Activated CD8-positive, alpha-beta T cell treated with anti-CD3 and anti-CD28 coated beads for 36 hours (primary cell): ENCODE results near the gene SEC61B. TPM values are rescaled to one million over a fixed set of nuclear protein-coding genes. Genes with fewer than 3 reads are reported as not detected.
A peak's percentile ranks its signal among the peaks of the same experiment; 100 is the strongest.

ENCODE experiments used
- ATAC-seq: fragments of 200-7000 bp; cut with Tn5 transposase; one replicate; pipeline ENCODE4 v1.10.0; 2021; ENCODE audit warnings: mild to moderate bottlenecking, moderate library complexity
- CTCF ChIA-PET: fragments of 350-600 bp; sonication (Branson Sonifier 250); formaldehyde crosslinking; loops from one replicate; lab custom pipeline; 2021; ENCODE audit warnings: antibody characterized with exemption; lab: Charles Lee
- POLR2A ChIA-PET: fragments of 350-600 bp; sonication (Branson Sonifier 250); formaldehyde crosslinking; loops from one replicate; lab custom pipeline; 2021; ENCODE audit warnings: antibody characterized with exemption; lab: Charles Lee
- DNase-seq: peaks from one replicate; pipeline ENCODE4 v3.0.0-alpha.2; 2020
- H3K27ac Mint-ChIP-seq: one replicate; pipeline ENCODE4 v1.8.0; 2021; ENCODE audit warnings: mild to moderate bottlenecking, mixed read lengths
- H3K27me3 Mint-ChIP-seq: one replicate; pipeline ENCODE4 v1.8.0; 2021; ENCODE audit warnings: mixed read lengths
- H3K36me3 Mint-ChIP-seq: one replicate; pipeline ENCODE4 v1.8.0; 2021; ENCODE audit warnings: low read depth, mixed read lengths
- H3K4me1 Mint-ChIP-seq: one replicate; pipeline ENCODE4 v1.8.0; 2021; ENCODE audit warnings: low read depth, mixed read lengths
- H3K4me3 Mint-ChIP-seq: one replicate; pipeline ENCODE4 v1.8.0; 2021; ENCODE audit warnings: mild to moderate bottlenecking, moderate library complexity, mixed read lengths
- H3K9me3 Mint-ChIP-seq: one replicate; pipeline ENCODE4 v1.8.0; 2021; ENCODE audit warnings: mixed read lengths
- intact Hi-C: fragments of 100-400 bp; cut with micrococcal nuclease; formaldehyde crosslinking; loops from one replicate; pipeline ENCODE4 v1.10.0; 2022
- total RNA-seq, 2 experiments: library from RNA; stranded (reverse); gene quantifications; one replicate each; pipeline ENCODE4 v1.2.3, GENCODE V29; 2021
- TF ChIP-seq, protein P1 (sequence below): fragments of 200-600 bp; IDR thresholded peaks from one replicate; pipeline ENCODE4 v1.8.0; 2022; ENCODE audit warnings: antibody characterized with exemption, mild to moderate bottlenecking

SEC61B gene
- total RNA-seq, 2 experiments from 2014 or later, result 140 to 149 TPM

DNA sequence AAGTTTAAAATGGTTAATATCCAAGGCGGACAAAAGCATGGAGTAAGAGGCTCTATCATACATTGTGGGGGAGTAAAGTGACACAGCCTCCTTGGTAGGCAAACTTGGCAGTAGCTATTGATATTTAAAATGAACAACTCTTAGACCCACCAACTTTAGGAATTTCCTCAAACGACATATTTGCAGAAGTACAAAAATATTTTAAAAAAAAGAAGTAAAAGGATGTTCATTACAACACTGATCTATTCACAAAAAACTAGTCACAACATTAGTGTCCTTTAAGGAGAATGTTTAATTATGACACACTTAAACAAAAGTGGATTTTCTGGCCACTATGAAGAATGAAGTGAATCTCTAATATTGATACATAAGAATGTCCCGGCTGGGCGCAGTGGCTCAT is 2.1 kb upstream of the SEC61B start:
- CTCF ChIA-PET, result interaction anchor here (1.6 to 5.8 kb wide), 2 partner anchors 12 to 35 kb away, joined by 8 to 72 read pairs; no protein-coding TSS in a partner anchor
- POLR2A ChIA-PET, result interaction anchor here (1.5 kb wide), 1 partner anchor 35 kb away, joined by 3 read pairs; no protein-coding TSS in a partner anchor
- peaks cover 59% of the 10 kb centered on the region for H3K4me1 Mint-ChIP-seq

GRCh38 chr9:99221266-99221620 is 839 bp upstream of the SEC61B start:
- Mint-ChIP-seq H3K9me3 (no peaks in the 10 kb centered on the region), H3K4me3 (peak overlapping the region; percentile 99), H3K36me3 (peaks cover 59% of the 10 kb centered on the region), H3K4me1 (peaks cover 65% of the 10 kb centered on the region), H3K27ac (peak overlapping the region; percentile 86), H3K27me3 (no peaks in the 10 kb centered on the region)
- ChIA-PET CTCF (interaction anchor here (0.6 to 5.8 kb wide), 5 partner anchors 11 to 58 kb away, joined by 3 to 72 read pairs (median 7); no protein-coding TSS in a partner anchor), POLR2A (interaction anchor here (0.6 to 2.2 kb wide), 8 partner anchors 10 to 53 kb away, joined by 3 to 8 read pairs (median 3); no protein-coding TSS in a partner anchor)
- TF ChIP-seq, protein P1, sequence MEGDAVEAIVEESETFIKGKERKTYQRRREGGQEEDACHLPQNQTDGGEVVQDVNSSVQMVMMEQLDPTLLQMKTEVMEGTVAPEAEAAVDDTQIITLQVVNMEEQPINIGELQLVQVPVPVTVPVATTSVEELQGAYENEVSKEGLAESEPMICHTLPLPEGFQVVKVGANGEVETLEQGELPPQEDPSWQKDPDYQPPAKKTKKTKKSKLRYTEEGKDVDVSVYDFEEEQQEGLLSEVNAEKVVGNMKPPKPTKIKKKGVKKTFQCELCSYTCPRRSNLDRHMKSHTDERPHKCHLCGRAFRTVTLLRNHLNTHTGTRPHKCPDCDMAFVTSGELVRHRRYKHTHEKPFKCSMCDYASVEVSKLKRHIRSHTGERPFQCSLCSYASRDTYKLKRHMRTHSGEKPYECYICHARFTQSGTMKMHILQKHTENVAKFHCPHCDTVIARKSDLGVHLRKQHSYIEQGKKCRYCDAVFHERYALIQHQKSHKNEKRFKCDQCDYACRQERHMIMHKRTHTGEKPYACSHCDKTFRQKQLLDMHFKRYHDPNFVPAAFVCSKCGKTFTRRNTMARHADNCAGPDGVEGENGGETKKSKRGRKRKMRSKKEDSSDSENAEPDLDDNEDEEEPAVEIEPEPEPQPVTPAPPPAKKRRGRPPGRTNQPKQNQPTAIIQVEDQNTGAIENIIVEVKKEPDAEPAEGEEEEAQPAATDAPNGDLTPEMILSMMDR, result no peak
- intact Hi-C loops, result loop anchor here (5.0 kb wide), 1 partner anchor 39 kb away; no protein-coding TSS in a partner anchor
- ATAC-seq, result no peak
- DNase-seq, result no peak

More for the DNA sequence above, 2.1 kb upstream of the SEC61B start:
- no peak for ATAC-seq
- intact Hi-C loops, result loop anchor here (5.0 kb wide), 1 partner anchor 38 kb away; no protein-coding TSS in a partner anchor
- peak overlapping the region; percentile 36 for H3K27ac Mint-ChIP-seq
- H3K9me3 Mint-ChIP-seq, result no peaks in the 10 kb centered on the region
- no peak for DNase-seq
- no peaks in the 10 kb centered on the region for H3K27me3 Mint-ChIP-seq
- H3K4me3 Mint-ChIP-seq, result peak overlapping the region; percentile 54
- peaks cover 65% of the 10 kb centered on the region for H3K36me3 Mint-ChIP-seq
- TF ChIP-seq, protein P1, result no peak

GRCh38 chr9:99222416-99223270 is 561 bp downstream of the SEC61B start:
- H3K27me3 Mint-ChIP-seq, result no peaks in the 10 kb centered on the region
- peaks cover 60% of the 10 kb centered on the region for H3K4me1 Mint-ChIP-seq
- POLR2A ChIA-PET, result interaction anchor here (0.6 to 2.2 kb wide), 17 partner anchors 9 to 685 kb away, joined by 3 to 10 read pairs (median 3); no protein-coding TSS in a partner anchor
- intact Hi-C loops, result loop anchor here (5.0 kb wide), 1 partner anchor 40 kb away; no protein-coding TSS in a partner anchor
- ATAC-seq (peak; percentile 32), DNase-seq (no peak)
- H3K36me3 Mint-ChIP-seq, result peaks cover 52% of the 10 kb centered on the region
- peak overlapping the region; percentile 100 for H3K27ac Mint-ChIP-seq
- H3K9me3 Mint-ChIP-seq, result no peaks in the 10 kb centered on the region
- CTCF ChIA-PET, result interaction anchor here (1.0 to 5.8 kb wide), 10 partner anchors 9 to 788 kb away, joined by 3 to 72 read pairs (median 3); no protein-coding TSS in a partner anchor
- TF ChIP-seq, protein P1, result no peak
- H3K4me3 Mint-ChIP-seq, result peak overlapping the region; percentile 99

GRCh38 chr9:99224445-99224844 is 2.4 kb downstream of the SEC61B start:
- peaks cover 50% of the 10 kb centered on the region for H3K36me3 Mint-ChIP-seq
- TF ChIP-seq, protein P1, result no peak
- peak overlapping the region; percentile 99 for H3K4me3 Mint-ChIP-seq
- DNase-seq, result no peak
- ChIA-PET POLR2A (no interaction called here), CTCF (interaction anchor here (1.4 to 2.2 kb wide), 2 partner anchors 27 to 39 kb away, joined by 3 to 6 read pairs; no protein-coding TSS in a partner anchor)
- H3K9me3 Mint-ChIP-seq, result no peaks in the 10 kb centered on the region
- peaks cover 46% of the 10 kb centered on the region for H3K4me1 Mint-ChIP-seq
- no peak for ATAC-seq
- H3K27me3 Mint-ChIP-seq, result no peaks in the 10 kb centered on the region
- H3K27ac Mint-ChIP-seq, result peak overlapping the region; percentile 3
- intact Hi-C loops, result loop anchor here (5.0 kb wide), 1 partner anchor 42 kb away; no protein-coding TSS in a partner anchor
